Stimulated activated naive B cell treated with anti-CD40 and anti-IgM and Interleukin-4, amounts not matched to agents 10 μg/mL and 1 μg/mL and 100 μg/mL, for 72 hours (primary cell): Measurements from ENCODE around the gene RNASET2.
"Not testable (repeated sequence)": the region's sequence is repeated elsewhere in the genome, so short reads cannot be mapped to it uniquely, and the experiment has no call there.

Experiments
- ATAC-seq, 2 donors: fragments of 150-1000 bp; cut with Tn5 transposase; replicated peaks; 2 replicates each; pipeline ENCODE4 v1.10.0; 2021; ENCODE audit warnings: moderate library complexity in 1 of 2
- DNase-seq: peaks from one replicate; pipeline ENCODE4 v3.0.0; 2021
- H3K27ac Mint-ChIP-seq: one replicate; pipeline ENCODE4 v1.8.0; 2022; ENCODE audit warnings: mild to moderate bottlenecking, mixed read lengths
- H3K27me3 Mint-ChIP-seq, 2 donors: one replicate each; pipeline ENCODE4 v1.8.0; 2022; ENCODE audit warnings: mixed read lengths in 2 of 2
- H3K36me3 Mint-ChIP-seq, 2 donors: one replicate each; pipeline ENCODE4 v1.8.0; 2022; ENCODE audit warnings: mixed read lengths in 2 of 2, mild to moderate bottlenecking in 1 of 2
- H3K4me1 Mint-ChIP-seq, 2 donors: one replicate each; pipeline ENCODE4 v1.8.0; 2022; ENCODE audit warnings: mixed read lengths in 2 of 2, mild to moderate bottlenecking in 1 of 2
- H3K4me3 Mint-ChIP-seq, 2 donors: one replicate each; pipeline ENCODE4 v1.8.0; 2022; ENCODE audit warnings: mild to moderate bottlenecking in 2 of 2, mixed read lengths in 2 of 2, moderate library complexity in 1 of 2
- H3K9me3 Mint-ChIP-seq, 2 donors: one replicate each; pipeline ENCODE4 v1.8.0; 2022; ENCODE audit warnings: mixed read lengths in 2 of 2, mild to moderate bottlenecking in 1 of 2

RNASET2 gene

GRCh38 chr6:166916824-166917223 lies 39.5 kb downstream of the RNASET2 start:
- Mint-ChIP-seq H3K27me3 (no peaks in the 10 kb centered on the region), H3K4me3 (no peak overlapping the region), H3K4me1 (peaks cover 4 to 8% of the 10 kb centered on the region in 2 donors), H3K9me3 (no peaks in the 10 kb centered on the region), H3K27ac (no peak overlapping the region), H3K36me3 (peaks cover 5 to 8% of the 10 kb centered on the region in 2 donors)
- ATAC-seq (no peak), DNase-seq (no peak)

- DNase-seq, H3K4me3 Mint-ChIP-seq, ATAC-seq, H3K27ac Mint-ChIP-seq, H3K27me3 Mint-ChIP-seq, H3K9me3 Mint-ChIP-seq: not testable (repeated sequence)
- peaks cover 12 to 21% of the 10 kb centered on the region in 2 donors for H3K4me1 Mint-ChIP-seq
- peaks cover 10 to 16% of the 10 kb centered on the region in 2 donors for H3K36me3 Mint-ChIP-seq
These were observed 40.9 kb downstream of the RNASET2 start for GRCh38 chr6:166915484-166915883.

GRCh38 chr6:166914952-166915351 lies 41.4 kb downstream of the RNASET2 start:
- not testable (repeated sequence) for ATAC-seq, H3K9me3 Mint-ChIP-seq, H3K4me3 Mint-ChIP-seq, H3K27ac Mint-ChIP-seq, H3K27me3 Mint-ChIP-seq, DNase-seq
- peaks cover 10 to 16% of the 10 kb centered on the region in 2 donors for H3K36me3 Mint-ChIP-seq
- H3K4me1 Mint-ChIP-seq: peaks cover 13 to 24% of the 10 kb centered on the region in 2 donors

- no peak overlapping the region for H3K4me3 Mint-ChIP-seq
- peaks cover 42 to 55% of the 10 kb centered on the region in 2 donors for H3K4me1 Mint-ChIP-seq
- peaks cover 16 to 17% of the 10 kb centered on the region in 2 donors for H3K36me3 Mint-ChIP-seq
- H3K27ac Mint-ChIP-seq: peak overlapping the region; percentile 65
- no peaks in the 10 kb centered on the region for H3K27me3 Mint-ChIP-seq
- no peak for ATAC-seq
- no peak for DNase-seq
- H3K9me3 Mint-ChIP-seq: no peaks in the 10 kb centered on the region
These were observed 45.1 kb downstream of the RNASET2 start for GRCh38 chr6:166911248-166911677.

GRCh38 chr6:166910601-166911000 lies 45.7 kb downstream of the RNASET2 start:
- ATAC-seq (no peak), DNase-seq (no peak)
- Mint-ChIP-seq H3K4me3 (no peak overlapping the region), H3K27me3 (no peaks in the 10 kb centered on the region), H3K36me3 (peaks cover 12 to 16% of the 10 kb centered on the region in 2 donors), H3K4me1 (peaks cover 44 to 58% of the 10 kb centered on the region in 2 donors), H3K27ac (no peak overlapping the region), H3K9me3 (no peaks in the 10 kb centered on the region)

GRCh38 chr6:166908811-166909210 lies 47.5 kb downstream of the RNASET2 start:
- no peak overlapping the region for H3K4me3 Mint-ChIP-seq
- no peaks in the 10 kb centered on the region for H3K9me3 Mint-ChIP-seq
- no peaks in the 10 kb centered on the region for H3K27me3 Mint-ChIP-seq
- no peak overlapping the region for H3K27ac Mint-ChIP-seq
- no peak for ATAC-seq
- peaks cover 13 to 14% of the 10 kb centered on the region in 2 donors for H3K36me3 Mint-ChIP-seq
- DNase-seq: no peak
- H3K4me1 Mint-ChIP-seq: peaks cover 53 to 65% of the 10 kb centered on the region in 2 donors

GRCh38 chr6:166907871-166908806 lies 48.2 kb downstream of the RNASET2 start:
- H3K4me1 Mint-ChIP-seq: peaks cover 54 to 65% of the 10 kb centered on the region in 2 donors
- H3K27ac Mint-ChIP-seq: peak overlapping the region; percentile 93
- peaks cover 12 to 16% of the 10 kb centered on the region in 2 donors for H3K36me3 Mint-ChIP-seq
- DNase-seq (no peak), ATAC-seq (peak in 1 of 2 donors; percentile 2)
- H3K9me3 Mint-ChIP-seq: no peaks in the 10 kb centered on the region
- H3K27me3 Mint-ChIP-seq: no peaks in the 10 kb centered on the region
- peak overlapping the region in 1 of 2 donors; percentile 77 for H3K4me3 Mint-ChIP-seq

- Mint-ChIP-seq H3K36me3 (peaks cover 12 to 16% of the 10 kb centered on the region in 2 donors), H3K4me3 (peak overlapping the region; percentile 76 to 77), H3K27ac (peak overlapping the region; percentile 93), H3K27me3 (no peaks in the 10 kb centered on the region), H3K9me3 (no peaks in the 10 kb centered on the region), H3K4me1 (peaks cover 53 to 63% of the 10 kb centered on the region in 2 donors)
- ATAC-seq (peak; percentile 93 to 95), DNase-seq (peak; percentile 26)
These were observed 48.9 kb downstream of the RNASET2 start for GRCh38 chr6:166907373-166907841.

GRCh38 chr6:166906376-166907044 lies 49.8 kb downstream of the RNASET2 start:
- Mint-ChIP-seq H3K27me3 (no peaks in the 10 kb centered on the region), H3K27ac (peak overlapping the region; percentile 93), H3K4me1 (peaks cover 52 to 54% of the 10 kb centered on the region in 2 donors), H3K4me3 (peak overlapping the region in 1 of 2 donors; percentile 76), H3K36me3 (peaks cover 10 to 14% of the 10 kb centered on the region in 2 donors), H3K9me3 (no peaks in the 10 kb centered on the region)
- ATAC-seq (no peak), DNase-seq (no peak)

- H3K36me3 Mint-ChIP-seq: peaks cover 6 to 13% of the 10 kb centered on the region in 2 donors
- peaks cover 45 to 47% of the 10 kb centered on the region in 2 donors for H3K4me1 Mint-ChIP-seq
- peak overlapping the region; percentile 42 for H3K27ac Mint-ChIP-seq
- H3K4me3 Mint-ChIP-seq: no peak overlapping the region
- no peak for ATAC-seq
- H3K9me3 Mint-ChIP-seq: peaks cover 0 to 3% of the 10 kb centered on the region in 2 donors
- DNase-seq: no peak
- no peaks in the 10 kb centered on the region for H3K27me3 Mint-ChIP-seq
These were observed 50.7 kb downstream of the RNASET2 start for GRCh38 chr6:166905505-166906134.

GRCh38 chr6:166905013-166905412 lies 51.3 kb downstream of the RNASET2 start:
- no peak for ATAC-seq

GRCh38 chr6:166904101-166904746 lies 52.1 kb downstream of the RNASET2 start:
- Mint-ChIP-seq H3K9me3 (peaks cover 3 to 5% of the 10 kb centered on the region in 2 donors), H3K27me3 (no peaks in the 10 kb centered on the region), H3K4me1 (peaks cover 39 to 46% of the 10 kb centered on the region in 2 donors), H3K36me3 (peaks cover 8 to 22% of the 10 kb centered on the region in 2 donors), H3K27ac (peak overlapping the region; percentile 37), H3K4me3 (no peak overlapping the region)
- ATAC-seq (peak in 1 of 2 donors; percentile 4), DNase-seq (no peak)

More at GRCh38 chr6:166905013-166905412, 51.3 kb downstream of the RNASET2 start:
- no peaks in the 10 kb centered on the region for H3K27me3 Mint-ChIP-seq
- H3K27ac Mint-ChIP-seq: no peak overlapping the region
- H3K9me3 Mint-ChIP-seq: peaks cover 2 to 3% of the 10 kb centered on the region in 2 donors
- peaks cover 6 to 18% of the 10 kb centered on the region in 2 donors for H3K36me3 Mint-ChIP-seq
- H3K4me1 Mint-ChIP-seq: peaks cover 41 to 44% of the 10 kb centered on the region in 2 donors
- no peak for DNase-seq
- H3K4me3 Mint-ChIP-seq: no peak overlapping the region

- H3K4me3 Mint-ChIP-seq: no peak overlapping the region
- H3K27ac Mint-ChIP-seq: peak overlapping the region; percentile 47
- ATAC-seq (no peak), DNase-seq (no peak)
- H3K4me1 Mint-ChIP-seq: peaks cover 32 to 41% of the 10 kb centered on the region in 2 donors
- H3K27me3 Mint-ChIP-seq: no peaks in the 10 kb centered on the region
- peaks cover 3 to 7% of the 10 kb centered on the region in 2 donors for H3K9me3 Mint-ChIP-seq
- H3K36me3 Mint-ChIP-seq: peaks cover 14 to 22% of the 10 kb centered on the region in 2 donors
These were observed 52.9 kb downstream of the RNASET2 start for GRCh38 chr6:166903500-166903899.
